IPS-15b (cell line): ENCODE measurements around the gene TRIM44.
"Not testable (repeated sequence)": the region's sequence is repeated elsewhere in the genome, so short reads cannot be mapped to it uniquely, and the experiment has no call there.

Source experiments
- H3K27me3 ChIP-seq: one replicate; pipeline ENCODE4 v1.6.1; 2013; ENCODE audit warnings: low read length; ENCODE audit not compliant: control insufficient read depth, insufficient read depth
- H3K36me3 ChIP-seq: one replicate; pipeline ENCODE4 v1.6.1; 2013; ENCODE audit warnings: low read length; ENCODE audit not compliant: control insufficient read depth, insufficient read depth
- H3K4me1 ChIP-seq: one replicate; pipeline ENCODE4 v1.6.1; 2013; ENCODE audit warnings: mild to moderate bottlenecking, low read length; ENCODE audit not compliant: control insufficient read depth, insufficient read depth
- H3K4me3 ChIP-seq: one replicate; pipeline ENCODE4 v1.5.1; 2013; ENCODE audit warnings: low read depth, low read length
- H3K9ac ChIP-seq: one replicate; pipeline ENCODE4 v1.6.1; 2013; ENCODE audit warnings: low read depth, mild to moderate bottlenecking, low read length
- H3K9me3 ChIP-seq: one replicate; pipeline ENCODE4 v1.6.1; 2013; ENCODE audit warnings: mild to moderate bottlenecking, low read length; ENCODE audit not compliant: control insufficient read depth, insufficient read depth

TRIM44 gene

DNA sequence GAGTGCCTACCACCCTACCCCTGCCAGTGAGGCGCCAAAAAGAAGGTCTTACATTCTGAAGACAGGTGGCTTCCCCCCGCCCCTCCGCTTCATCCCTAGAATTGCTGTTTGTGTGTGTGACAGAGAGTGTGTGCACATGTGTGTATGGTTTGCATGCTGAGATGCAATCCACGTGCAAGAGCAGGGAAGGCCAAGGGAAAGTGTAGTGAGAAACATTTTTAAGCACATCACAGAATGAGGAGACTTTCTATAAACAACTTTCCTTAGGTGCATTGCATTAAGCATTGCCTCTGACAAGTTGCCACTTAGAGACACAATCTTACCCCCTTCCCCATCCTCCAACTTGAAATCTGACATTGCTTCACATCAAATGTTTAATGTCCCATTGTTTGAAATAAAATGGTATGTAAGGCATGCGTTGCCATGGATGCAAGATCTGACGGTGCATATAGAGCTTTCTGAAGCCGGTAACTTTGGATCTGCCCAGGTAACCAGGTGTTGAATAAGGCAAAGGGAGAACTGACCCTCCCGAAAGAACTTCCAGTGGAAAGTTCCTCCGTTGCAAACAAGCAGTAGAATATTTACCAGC is 22.9 kb upstream of the TRIM44 start:
- Histone ChIP-seq H3K36me3 (no peaks in the 10 kb centered on the region), H3K9ac (no peak overlapping the region), H3K4me1 (peaks cover 4% of the 10 kb centered on the region), H3K27me3 (no peaks in the 10 kb centered on the region), H3K4me3 (no peak overlapping the region), H3K9me3 (no peaks in the 10 kb centered on the region)

DNA sequence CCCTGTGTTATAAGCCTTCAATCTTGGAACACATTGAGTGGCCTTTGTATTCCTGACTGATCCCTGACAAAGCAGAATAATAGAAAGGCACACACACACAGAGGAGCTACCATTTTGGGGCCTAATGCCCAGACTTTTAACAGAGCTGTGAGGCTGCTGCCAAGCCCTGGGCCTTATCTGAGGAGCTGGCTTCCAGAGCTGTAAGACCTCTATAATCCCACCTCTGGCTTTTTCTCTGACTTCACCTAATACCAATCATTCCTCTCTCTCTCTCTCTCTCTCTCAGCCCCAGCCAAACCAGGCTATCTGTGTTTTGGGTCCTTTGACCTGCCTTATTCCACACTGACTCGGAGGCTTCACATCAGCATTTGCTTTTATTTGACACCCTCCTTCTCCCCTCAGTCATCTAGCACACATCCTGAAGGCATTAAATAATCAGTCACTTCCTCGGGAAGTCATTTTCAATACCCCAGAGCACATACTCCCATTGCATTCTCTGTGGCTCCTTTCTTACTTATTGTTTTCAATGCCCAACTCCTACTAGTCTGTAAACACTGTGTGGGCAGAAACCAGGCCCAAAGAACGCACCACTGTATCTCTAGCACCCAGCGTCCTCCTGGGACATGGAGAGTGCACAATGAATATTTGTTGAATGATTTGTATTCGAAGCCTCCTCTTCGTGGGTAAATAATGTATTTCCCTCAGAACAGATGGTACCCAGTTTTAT is 21.2 kb upstream of the TRIM44 start:
- Histone ChIP-seq H3K27me3 (no peaks in the 10 kb centered on the region), H3K4me3 (no peak overlapping the region), H3K4me1 (peaks cover 4% of the 10 kb centered on the region), H3K9ac (no peak overlapping the region), H3K9me3 (no peaks in the 10 kb centered on the region), H3K36me3 (no peaks in the 10 kb centered on the region)

DNA sequence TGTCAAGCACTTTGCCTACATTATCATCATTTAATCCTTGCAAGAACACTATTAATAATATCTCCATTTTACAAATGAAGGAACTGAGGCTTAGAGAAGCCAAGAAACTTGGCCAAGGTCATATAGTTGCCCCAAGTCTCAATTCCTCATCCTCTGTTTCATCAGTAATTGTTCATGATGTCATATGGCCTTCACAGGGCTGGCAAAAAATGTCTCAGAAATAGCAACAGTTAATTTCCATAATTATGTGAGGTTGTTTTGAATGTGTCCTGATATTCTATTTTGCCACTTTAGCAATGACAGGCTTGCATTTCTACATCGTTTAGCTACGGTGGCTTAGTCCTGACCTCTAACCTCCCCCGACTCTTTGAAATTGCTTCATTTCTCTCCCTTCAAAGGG is 20.6 kb upstream of the TRIM44 start:
- H3K27me3 ChIP-seq = no peaks in the 10 kb centered on the region
- no peaks in the 10 kb centered on the region for H3K9me3 ChIP-seq
- no peaks in the 10 kb centered on the region for H3K36me3 ChIP-seq
- peaks cover 4% of the 10 kb centered on the region for H3K4me1 ChIP-seq
- no peak overlapping the region for H3K9ac ChIP-seq
- H3K4me3 ChIP-seq = no peak overlapping the region

DNA sequence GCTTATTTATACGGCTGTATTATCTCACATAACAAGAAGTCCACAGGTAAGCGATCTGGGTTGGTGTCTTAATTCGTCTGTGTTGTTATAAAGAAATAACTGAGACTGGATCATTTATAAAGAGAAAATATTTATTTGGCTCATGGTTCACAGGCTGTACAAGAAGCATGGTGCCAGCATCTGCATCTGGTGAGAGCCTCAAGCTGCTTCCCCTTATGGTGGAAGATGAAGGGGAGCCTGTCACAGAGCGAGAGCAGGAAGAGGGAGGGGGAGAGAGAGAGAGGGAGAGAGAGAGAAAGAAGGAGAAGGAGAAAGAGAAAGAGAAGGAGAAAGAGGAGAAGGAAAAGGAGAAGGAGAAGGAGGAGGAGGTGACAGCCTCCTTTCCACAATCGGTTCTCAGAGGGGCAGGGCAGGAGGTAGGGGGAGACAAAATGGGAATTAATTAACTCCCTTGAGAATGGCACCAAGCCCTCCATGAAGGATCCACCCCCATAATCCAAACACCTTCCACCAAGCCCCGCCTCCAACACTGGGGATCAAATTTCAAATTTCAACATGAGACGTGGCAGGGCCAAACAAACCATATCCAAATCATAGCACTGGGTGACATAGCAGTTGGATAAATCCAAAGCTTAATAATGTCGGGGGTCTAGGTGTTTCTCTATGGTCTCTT is 15.0 kb upstream of the TRIM44 start:
- peaks cover 2% of the 10 kb centered on the region for H3K27me3 ChIP-seq
- H3K4me1 ChIP-seq = no peaks in the 10 kb centered on the region
- H3K36me3 ChIP-seq = no peaks in the 10 kb centered on the region
- H3K9ac ChIP-seq = no peak overlapping the region
- H3K4me3 ChIP-seq = no peak overlapping the region
- H3K9me3 ChIP-seq = no peaks in the 10 kb centered on the region

DNA sequence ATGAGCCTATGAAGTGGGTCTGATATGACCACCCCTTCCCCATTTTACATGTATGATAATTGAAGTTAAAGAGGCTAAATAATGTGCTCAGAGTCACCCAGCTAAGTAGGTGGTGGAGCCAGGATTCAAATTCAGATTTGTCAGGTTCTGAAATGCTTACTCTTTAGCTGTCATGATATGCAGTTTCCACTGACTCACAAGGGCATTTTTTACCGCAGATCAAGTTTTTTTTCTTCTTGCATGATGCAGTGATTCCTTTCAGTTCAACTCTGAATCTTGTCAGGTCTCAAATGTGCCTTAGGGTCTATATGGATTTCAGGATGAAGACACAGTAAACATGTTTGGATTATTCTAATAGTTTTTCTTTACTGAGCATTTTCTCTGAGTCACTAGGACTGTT is 12.6 kb upstream of the TRIM44 start:
- peaks cover 12% of the 10 kb centered on the region for H3K27me3 ChIP-seq
- no peak overlapping the region for H3K4me3 ChIP-seq
- no peaks in the 10 kb centered on the region for H3K36me3 ChIP-seq
- no peak overlapping the region for H3K9ac ChIP-seq
- no peaks in the 10 kb centered on the region for H3K9me3 ChIP-seq
- peaks cover 2% of the 10 kb centered on the region for H3K4me1 ChIP-seq

DNA sequence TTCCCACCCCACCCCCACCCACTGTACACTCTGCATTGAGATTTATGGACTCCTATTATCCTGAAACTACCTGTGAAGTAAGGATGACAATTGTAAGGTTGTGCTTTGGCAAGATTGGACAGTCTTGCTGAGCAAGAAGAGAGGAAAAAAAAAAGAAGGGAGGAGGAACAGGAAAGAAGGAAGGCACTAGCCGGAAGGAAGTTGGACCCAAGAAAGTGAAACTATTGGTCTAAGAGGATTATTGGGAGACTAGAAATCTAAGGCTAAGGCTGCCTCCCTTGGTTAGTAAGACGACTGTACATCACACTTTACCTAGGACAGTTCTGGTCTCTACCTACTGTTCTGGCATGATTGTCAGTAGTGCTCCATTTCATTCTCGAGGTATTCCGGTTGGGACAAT is 12.1 kb upstream of the TRIM44 start:
- H3K4me3 ChIP-seq = no peak overlapping the region
- H3K9ac ChIP-seq = no peak overlapping the region
- peaks cover 13% of the 10 kb centered on the region for H3K27me3 ChIP-seq
- H3K4me1 ChIP-seq = peaks cover 7% of the 10 kb centered on the region
- H3K9me3 ChIP-seq = no peaks in the 10 kb centered on the region
- no peaks in the 10 kb centered on the region for H3K36me3 ChIP-seq

DNA sequence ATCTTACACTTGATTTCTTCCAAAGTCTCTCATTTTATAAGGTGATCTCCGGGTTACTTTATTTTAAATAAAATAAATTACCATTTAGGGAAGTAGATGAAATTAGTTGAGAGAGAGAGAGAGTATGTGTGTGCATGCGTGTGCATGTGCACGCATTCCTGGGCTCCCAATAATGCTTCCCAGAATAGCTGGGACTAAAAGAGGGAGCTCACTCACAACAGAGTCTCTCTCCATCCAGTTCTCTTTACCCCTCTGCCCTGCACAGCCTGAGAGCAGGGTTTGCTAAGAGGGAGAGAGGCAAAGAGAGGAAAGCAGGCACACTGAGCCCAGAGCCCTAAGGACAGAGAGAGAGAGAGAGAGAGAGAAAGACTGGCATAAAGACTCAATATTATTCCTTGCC is 11.3 kb upstream of the TRIM44 start:
- Histone ChIP-seq H3K9me3 (no peaks in the 10 kb centered on the region), H3K9ac (no peak overlapping the region), H3K27me3 (peaks cover 21% of the 10 kb centered on the region), H3K4me1 (peaks cover 9% of the 10 kb centered on the region), H3K4me3 (no peak overlapping the region), H3K36me3 (no peaks in the 10 kb centered on the region)

DNA sequence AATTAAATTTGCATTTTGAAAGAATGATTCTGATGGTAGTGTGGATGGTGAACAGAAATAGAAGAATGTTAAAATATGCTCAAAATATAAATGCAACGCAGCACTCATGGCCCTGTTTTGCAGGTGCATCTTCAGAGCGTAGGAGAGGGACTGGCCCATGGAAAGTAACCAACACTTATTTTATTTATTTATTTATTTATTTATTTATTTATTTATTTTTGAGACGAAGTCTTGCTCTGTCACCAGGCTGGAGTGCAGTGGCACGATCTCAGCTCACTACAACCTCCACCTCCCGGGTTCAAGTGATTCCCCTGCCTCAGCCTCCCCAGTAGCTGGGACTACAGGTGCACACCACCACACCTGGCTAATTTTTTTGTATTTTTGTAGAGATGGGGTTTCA is 9.8 kb upstream of the TRIM44 start:
- H3K9ac ChIP-seq, H3K36me3 ChIP-seq, H3K9me3 ChIP-seq, H3K4me1 ChIP-seq, H3K4me3 ChIP-seq: not testable (repeated sequence)
- peaks cover 33% of the 10 kb centered on the region for H3K27me3 ChIP-seq

DNA sequence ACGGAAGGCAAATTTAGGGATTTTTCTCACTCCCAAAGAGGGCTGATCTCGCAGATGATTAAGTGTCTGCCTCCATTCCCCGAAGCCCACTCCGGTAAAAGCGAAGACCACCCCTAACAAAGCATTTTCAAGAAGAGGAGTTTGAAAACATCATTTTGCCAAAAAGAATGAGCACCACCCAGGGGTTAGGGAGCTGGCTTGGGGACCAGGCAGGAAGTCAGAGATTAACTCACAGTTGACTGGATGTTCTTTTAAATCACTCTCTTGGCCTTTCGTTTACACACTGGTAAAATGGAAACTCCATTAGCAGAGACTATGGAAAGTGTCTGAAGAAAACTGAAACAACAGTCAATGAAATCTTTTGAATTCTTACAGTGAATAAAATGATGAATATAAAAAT is 7.9 kb upstream of the TRIM44 start:
- H3K36me3 ChIP-seq = no peaks in the 10 kb centered on the region
- no peak overlapping the region for H3K4me3 ChIP-seq
- H3K4me1 ChIP-seq = peaks cover 9% of the 10 kb centered on the region
- no peak overlapping the region for H3K9ac ChIP-seq
- peaks cover 50% of the 10 kb centered on the region for H3K27me3 ChIP-seq
- no peaks in the 10 kb centered on the region for H3K9me3 ChIP-seq

DNA sequence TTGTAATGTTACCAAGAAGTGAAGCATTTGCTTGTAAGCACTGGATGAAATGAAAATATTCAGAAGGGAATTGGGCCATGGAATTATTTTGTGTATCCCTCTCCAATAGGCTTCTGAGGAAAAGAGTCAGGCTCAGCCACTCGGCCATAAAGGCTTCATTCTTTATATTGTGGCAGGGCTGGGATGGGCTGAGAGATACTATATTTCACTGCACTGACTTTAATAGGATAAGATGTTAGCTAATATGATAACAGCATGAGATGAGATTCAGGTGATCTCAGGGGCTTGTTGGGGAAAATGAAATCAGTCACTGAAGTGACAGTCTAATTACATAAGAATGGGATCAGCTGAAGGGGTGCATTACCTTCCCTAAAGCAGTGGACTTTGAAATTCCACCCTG is 7.3 kb upstream of the TRIM44 start:
- Histone ChIP-seq H3K27me3 (peaks cover 51% of the 10 kb centered on the region), H3K4me3 (no peak overlapping the region), H3K9me3 (no peaks in the 10 kb centered on the region), H3K36me3 (no peaks in the 10 kb centered on the region), H3K9ac (no peak overlapping the region), H3K4me1 (peaks cover 9% of the 10 kb centered on the region)

DNA sequence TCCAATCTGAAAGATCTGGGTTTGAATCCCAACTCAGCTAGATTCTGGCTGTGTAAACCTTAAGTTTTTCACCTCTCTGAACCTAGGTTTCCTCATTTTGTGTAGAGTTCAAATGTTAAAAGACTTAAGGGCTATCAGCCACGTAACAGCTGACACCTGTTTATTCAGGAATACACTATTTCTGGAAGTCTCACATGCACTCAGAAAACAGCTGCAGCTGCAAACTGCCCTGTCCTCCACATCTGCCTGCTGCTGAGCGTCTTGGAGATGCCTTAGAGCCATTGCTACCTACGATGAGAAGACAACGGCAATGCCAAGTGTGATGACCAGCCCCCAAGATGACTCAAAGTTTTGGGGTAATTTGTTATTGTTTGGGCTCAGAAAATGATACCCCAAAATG is 6.7 kb upstream of the TRIM44 start:
- H3K4me3 ChIP-seq = no peak overlapping the region
- no peaks in the 10 kb centered on the region for H3K9me3 ChIP-seq
- H3K27me3 ChIP-seq = peaks cover 51% of the 10 kb centered on the region
- H3K4me1 ChIP-seq = peaks cover 9% of the 10 kb centered on the region
- no peaks in the 10 kb centered on the region for H3K36me3 ChIP-seq
- no peak overlapping the region for H3K9ac ChIP-seq
